ENCODE data around the gene BPIFB3. TPM values are rescaled to one million over a fixed set of nuclear protein-coding genes. Genes with fewer than 3 reads are reported as not detected.

The BPIFB3 gene
- total RNA-seq, 1 experiment from 2014 or later = not detected

- TF ChIP-seq MLX (CRISPR knock-in tag; IDR thresholded peaks at IDR 0.05) (no peak), NFE2L1 (CRISPR knock-in tag; IDR thresholded peaks at IDR 0.05) (no peak), TCF7 (CRISPR knock-in tag; IDR thresholded peaks at IDR 0.05; ENCODE audit: low read depth) (no peak), PRDM15 (CRISPR knock-in tag; IDR thresholded peaks at IDR 0.05) (no peak), ZNF317 (CRISPR knock-in tag; IDR thresholded peaks at IDR 0.05; ENCODE audit: borderline replicate concordance, low read depth) (no peak), ZNF425 (CRISPR knock-in tag; conservative IDR thresholded peaks at IDR 0.05) (no peak), NR2C2 (CRISPR knock-in tag; IDR thresholded peaks at IDR 0.05) (no peak), E2F5 (CRISPR knock-in tag; IDR thresholded peaks at IDR 0.05) (no peak), ZNF671 (CRISPR knock-in tag; IDR thresholded peaks at IDR 0.05) (no peak), SMAD3 (CRISPR knock-in tag; IDR thresholded peaks at IDR 0.05; ENCODE audit: borderline replicate concordance) (no peak), IRF1 (CRISPR knock-in tag; IDR thresholded peaks at IDR 0.05) (no peak), ERG (CRISPR knock-in tag; IDR thresholded peaks at IDR 0.05) (no peak)
- ATAC-seq = no peak
- POLR2A ChIA-PET = no interaction called here
- no peaks in the 10 kb centered on the region for H3K4me1 Mint-ChIP-seq
- DNase-seq (ENCODE audit: low spot score) = no peak
- H3K9me3 Mint-ChIP-seq = no peaks in the 10 kb centered on the region
- H3K27me3 Mint-ChIP-seq (ENCODE audit: low read depth) = no peaks in the 10 kb centered on the region
- no peaks in the 10 kb centered on the region for H3K36me3 Mint-ChIP-seq
- H3K27ac Mint-ChIP-seq = no peak overlapping the region
- CTCF ChIA-PET = interaction anchor here (0.9 to 1.8 kb wide), 10 partner anchors 10 to 202 kb away, joined by 3 to 20 read pairs (median 4); no protein-coding TSS in a partner anchor
- H3K4me3 Mint-ChIP-seq = no peak overlapping the region
Observed at GRCh38 chr20:33097001-33097400, 43.3 kb downstream of the BPIFB3 start.

- Mint-ChIP-seq H3K27me3 (ENCODE audit: low read depth) (no peaks in the 10 kb centered on the region; the same call in 1 of the 2 replicates), H3K27ac (no peak overlapping the region), H3K4me3 (no peak overlapping the region), H3K4me1 (peaks cover 15% of the 10 kb centered on the region), H3K9me3 (no peaks in the 10 kb centered on the region), H3K36me3 (no peaks in the 10 kb centered on the region)
- ATAC-seq (no peak), DNase-seq (ENCODE audit: low spot score) (no peak)
- TF ChIP-seq PREB (CRISPR knock-in tag; IDR thresholded peaks at IDR 0.05; ENCODE audit: borderline replicate concordance) (no peak), E2F4 (CRISPR knock-in tag; IDR thresholded peaks at IDR 0.05; ENCODE audit: borderline replicate concordance, low read depth) (no peak), HMGXB4 (CRISPR knock-in tag; IDR thresholded peaks at IDR 0.05) (no peak), CBFB (CRISPR knock-in tag; IDR thresholded peaks at IDR 0.05; ENCODE audit: low read depth) (no peak)
- CTCF ChIA-PET = interaction anchor here (1.3 to 1.6 kb wide), 3 partner anchors 95 to 198 kb away, joined by 3 read pairs; no protein-coding TSS in a partner anchor
- POLR2A ChIA-PET = no interaction called here
Observed at GRCh38 chr20:33099843-33100538, 46.3 kb downstream of the BPIFB3 start.

All from WTC11 (cell line).